SK-N-SH treated with all-trans-retinoic acid at 6 μM for 48 hours (cell line): ENCODE data around the gene TCEA3.

Source experiments
- CSDC2 ChIP-seq: fragments of 250-450 bp; sonication (Bioruptor Pico); IDR thresholded peaks from 2 replicates; pipeline ENCODE4 v1.5.0; 2020; ENCODE audit warnings: mild to moderate bottlenecking, moderate library complexity
- ESRRG ChIP-seq: fragments of 250-450 bp; sonication (Bioruptor Pico); IDR thresholded peaks from 2 replicates; pipeline ENCODE4 v1.6.1; 2021; ENCODE audit warnings: mild to moderate bottlenecking
- GLIS3 ChIP-seq: fragments of 250-450 bp; sonication (Bioruptor Pico); IDR thresholded peaks from 2 replicates; pipeline ENCODE4 v1.5.0; 2020; ENCODE audit warnings: mild to moderate bottlenecking, moderate library complexity
- ISL1 ChIP-seq: fragments of 250-450 bp; sonication (Bioruptor Pico); IDR thresholded peaks from 2 replicates; pipeline ENCODE4 v2.1.2; 2022; ENCODE audit warnings: mild to moderate bottlenecking, moderate library complexity
- POU6F1 ChIP-seq: fragments of 250-450 bp; sonication (Bioruptor Pico); IDR thresholded peaks from 2 replicates; pipeline ENCODE4 v1.8.0; 2021; ENCODE audit warnings: low read depth, mild to moderate bottlenecking, moderate library complexity, borderline replicate concordance
- RARB ChIP-seq: fragments of 250-450 bp; sonication (Bioruptor Pico); IDR thresholded peaks from 2 replicates; pipeline ENCODE4 v1.8.0; 2021; ENCODE audit warnings: mild to moderate bottlenecking, moderate library complexity
- TCF4 ChIP-seq: fragments of 250-450 bp; sonication (Bioruptor Pico); IDR thresholded peaks from 2 replicates; pipeline ENCODE4 v1.8.0; 2021; ENCODE audit warnings: mild to moderate bottlenecking, moderate library complexity, borderline replicate concordance
- TOX ChIP-seq: fragments of 250-450 bp; sonication (Bioruptor Pico); IDR thresholded peaks from 2 replicates; pipeline ENCODE4 v1.8.0; 2021; ENCODE audit warnings: mild to moderate bottlenecking, moderate library complexity, borderline replicate concordance
- ZC3H10 ChIP-seq: fragments of 250-450 bp; sonication (Bioruptor Pico); IDR thresholded peaks from 2 replicates; pipeline ENCODE4 v1.5.1; 2021; ENCODE audit warnings: mild to moderate bottlenecking, moderate library complexity
- ZFP3 ChIP-seq: fragments of 250-450 bp; sonication (Bioruptor Pico); IDR thresholded peaks from 2 replicates; pipeline ENCODE4 v1.5.0; 2020; ENCODE audit warnings: mild to moderate bottlenecking, moderate library complexity
- ZFP30 ChIP-seq: fragments of 450-650 bp; formaldehyde crosslinking; IDR thresholded peaks from 2 replicates; pipeline ENCODE4 v1.5.0; 2022; ENCODE audit warnings: mild to moderate bottlenecking, moderate library complexity
- ZNF70 ChIP-seq: fragments of 450-650 bp; formaldehyde crosslinking; IDR thresholded peaks from 2 replicates; pipeline ENCODE4 v1.5.0; 2020; ENCODE audit warnings: mild to moderate bottlenecking, moderate library complexity
- TF ChIP-seq, protein P1 (sequence below): fragments of 250-450 bp; sonication (Bioruptor Pico); IDR thresholded peaks from 2 replicates; pipeline ENCODE4 v1.5.1; 2021; ENCODE audit warnings: mild to moderate bottlenecking, moderate library complexity

- TF ChIP-seq ZFP30 (CRISPR knock-in tag) (no peak), ZNF70 (CRISPR knock-in tag) (no peak), GLIS3 (no peak), TOX (CRISPR knock-in tag) (no peak), ZC3H10 (CRISPR knock-in tag) (no peak), CSDC2 (no peak), RARB (no peak), ISL1 (CRISPR knock-in tag) (no peak), POU6F1 (no peak), TCF4 (CRISPR knock-in tag) (no peak), ESRRG (CRISPR knock-in tag) (no peak), ZFP3 (CRISPR knock-in tag) (no peak)
- TF ChIP-seq, protein P1, sequence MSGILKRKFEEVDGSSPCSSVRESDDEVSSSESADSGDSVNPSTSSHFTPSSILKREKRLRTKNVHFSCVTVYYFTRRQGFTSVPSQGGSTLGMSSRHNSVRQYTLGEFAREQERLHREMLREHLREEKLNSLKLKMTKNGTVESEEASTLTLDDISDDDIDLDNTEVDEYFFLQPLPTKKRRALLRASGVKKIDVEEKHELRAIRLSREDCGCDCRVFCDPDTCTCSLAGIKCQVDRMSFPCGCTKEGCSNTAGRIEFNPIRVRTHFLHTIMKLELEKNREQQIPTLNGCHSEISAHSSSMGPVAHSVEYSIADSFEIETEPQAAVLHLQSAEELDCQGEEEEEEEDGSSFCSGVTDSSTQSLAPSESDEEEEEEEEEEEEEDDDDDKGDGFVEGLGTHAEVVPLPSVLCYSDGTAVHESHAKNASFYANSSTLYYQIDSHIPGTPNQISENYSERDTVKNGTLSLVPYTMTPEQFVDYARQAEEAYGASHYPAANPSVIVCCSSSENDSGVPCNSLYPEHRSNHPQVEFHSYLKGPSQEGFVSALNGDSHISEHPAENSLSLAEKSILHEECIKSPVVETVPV, result no peak
Observed at GRCh38 chr1:23437355-23437664, 12.8 kb upstream of the TCEA3 start.
